HG02840 (cell line): ENCODE results near the gene ZNF330.
"Not testable (repeated sequence)": the region's sequence is repeated elsewhere in the genome, so short reads cannot be mapped to it uniquely, and the experiment has no call there.

Source experiments
- ATAC-seq: cut with Tn5 transposase; IDR thresholded peaks from one replicate; pipeline ENCODE4 v1.9.1; 2021; ENCODE audit warnings: mild to moderate bottlenecking, moderate library complexity, moderate number of reproducible peaks; ENCODE audit not compliant: unreplicated experiment, low FRiP score

ZNF330 gene

DNA sequence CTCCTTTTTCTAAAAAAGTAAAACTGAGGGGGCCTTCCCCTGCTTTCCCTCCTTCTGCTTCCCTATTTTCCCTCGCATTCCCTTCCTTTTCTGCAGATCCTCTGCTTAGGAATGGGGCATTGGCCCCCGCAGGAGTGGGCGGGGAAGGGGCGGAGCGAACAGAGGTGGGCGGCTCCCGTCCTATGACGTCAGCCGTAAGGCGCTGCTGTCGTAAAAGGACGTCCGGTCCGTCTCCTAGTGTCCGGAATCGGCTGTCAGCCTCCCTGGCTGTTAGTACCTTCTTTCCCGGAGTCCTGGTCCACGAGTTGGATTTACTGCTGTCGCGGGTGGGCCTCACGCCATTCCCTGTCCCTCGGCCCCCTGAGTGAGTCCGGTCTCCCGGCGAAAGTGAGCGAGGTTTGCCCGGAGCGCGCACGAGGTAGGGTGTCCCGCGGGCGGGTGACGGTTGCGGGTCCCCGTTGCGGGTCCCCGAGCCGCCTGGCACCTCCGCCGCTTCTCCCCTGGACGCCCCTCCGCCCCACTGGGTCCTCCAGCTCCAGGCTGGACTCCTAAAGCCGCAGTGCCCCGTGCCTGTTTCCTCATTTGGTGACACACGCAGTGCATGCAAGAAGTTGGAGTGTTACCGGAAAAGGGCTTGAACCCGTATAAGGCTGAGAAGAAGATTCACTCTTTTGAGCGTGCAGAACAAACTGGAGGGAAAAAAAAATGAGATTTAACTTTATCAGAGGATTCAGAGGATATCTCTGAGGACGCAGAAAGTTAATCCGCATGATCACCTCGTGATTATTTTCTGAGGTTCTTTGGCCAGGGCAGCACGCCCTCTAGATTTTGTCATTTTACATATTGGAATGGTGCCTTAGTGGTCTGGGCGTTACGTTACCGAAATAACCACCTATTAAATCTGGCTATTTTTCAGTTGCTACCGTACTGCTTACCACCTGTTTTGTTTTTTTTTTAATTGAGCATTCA lies at the start of gene ZNF330:
TSS of gene ZNF330 (plus strand) at position 205 of the 969 bp plus-strand sequence. CDS start 1,477 bp downstream, outside the sequence.
- ATAC-seq = peak; percentile 95

- no peak for ATAC-seq
Observed at GRCh38 chr4:141174457-141174856, 46.2 kb upstream of the ZNF330 start.

- ATAC-seq = no peak
Observed at GRCh38 chr4:141177171-141177570, 43.5 kb upstream of the ZNF330 start.

DNA sequence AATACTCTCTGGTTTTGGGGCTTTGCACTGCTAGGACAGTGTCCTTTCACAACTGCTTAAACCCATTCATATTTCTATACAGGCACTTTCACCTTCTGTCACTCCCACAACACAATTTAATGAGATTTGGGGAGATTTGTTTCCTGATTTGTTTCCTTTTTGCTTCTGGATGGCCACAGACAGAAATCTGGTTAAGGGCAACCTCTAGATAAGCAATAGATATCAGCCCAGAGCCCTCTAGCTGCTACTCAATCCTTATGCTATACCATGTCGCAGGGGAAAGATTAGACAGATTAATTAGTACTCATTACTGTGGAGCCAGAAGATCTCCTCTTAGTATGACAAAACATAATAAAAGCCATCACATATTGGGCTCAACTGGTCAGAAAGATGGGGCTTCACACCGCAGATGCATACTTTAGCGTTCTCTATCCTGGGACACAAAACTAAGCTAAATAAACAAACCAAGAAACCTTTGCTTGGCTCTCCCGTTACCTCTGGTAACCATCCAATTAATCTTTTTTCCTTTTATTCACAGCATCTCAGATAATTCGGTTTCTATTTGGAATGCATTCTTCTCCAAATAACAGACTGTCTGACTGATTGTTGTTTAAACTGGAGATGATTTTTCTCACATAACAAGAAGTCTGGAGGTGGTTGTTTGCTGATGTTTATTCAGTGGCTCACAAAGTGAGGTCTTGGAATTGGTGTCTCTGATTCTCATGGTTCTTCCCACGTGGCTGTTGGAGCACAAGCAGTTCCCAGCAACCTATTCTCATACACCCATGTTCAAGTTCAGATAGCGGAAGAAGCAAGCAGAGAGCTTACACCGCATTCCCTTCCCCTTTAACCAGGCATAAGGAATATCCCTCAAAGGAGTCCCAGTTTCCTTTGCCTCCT lies 41.0 kb upstream of the ZNF330 start:
- ATAC-seq = no peak

GRCh38 chr4:141180991-141181761 lies 39.5 kb upstream of the ZNF330 start:
- no peak for ATAC-seq

DNA sequence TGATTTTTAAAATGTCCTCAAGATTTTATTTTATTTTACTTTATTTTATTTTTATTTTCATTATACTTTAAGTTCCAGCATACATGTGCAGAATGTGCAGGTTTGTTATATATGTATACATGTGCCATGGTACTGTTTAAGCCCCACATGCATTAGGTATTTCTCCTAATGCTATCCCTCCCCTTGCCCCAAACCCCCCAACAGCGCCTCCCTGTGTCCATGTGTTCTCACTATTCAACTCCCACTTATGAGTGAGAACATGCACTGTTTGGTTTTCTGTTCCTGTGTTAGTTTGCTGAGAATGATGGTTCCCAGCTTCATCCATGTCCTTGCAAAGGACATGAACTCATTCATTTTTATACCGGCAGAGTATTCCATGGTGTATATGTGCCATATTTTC lies 37.2 kb upstream of the ZNF330 start:
- not testable (repeated sequence) for ATAC-seq

DNA sequence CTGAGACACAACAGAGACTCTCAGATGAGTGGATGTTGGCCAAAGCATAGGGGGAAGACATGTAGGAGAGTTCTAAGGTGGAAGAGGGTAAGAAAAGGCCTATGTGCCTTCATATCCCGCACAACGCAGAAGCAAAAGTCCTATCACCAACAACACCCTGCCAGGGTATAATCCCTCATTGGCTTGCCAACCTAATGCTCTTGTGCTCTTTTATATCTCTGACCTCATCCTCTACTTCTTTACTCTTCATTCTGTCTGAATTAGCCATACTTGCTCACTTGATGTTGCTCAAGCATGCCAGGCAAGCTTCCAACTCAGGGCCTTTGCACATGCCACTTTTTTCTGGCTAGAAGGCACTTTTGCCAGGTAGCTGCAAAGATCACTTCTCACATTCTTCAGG lies 28.1 kb upstream of the ZNF330 start:
- ATAC-seq = no peak

DNA sequence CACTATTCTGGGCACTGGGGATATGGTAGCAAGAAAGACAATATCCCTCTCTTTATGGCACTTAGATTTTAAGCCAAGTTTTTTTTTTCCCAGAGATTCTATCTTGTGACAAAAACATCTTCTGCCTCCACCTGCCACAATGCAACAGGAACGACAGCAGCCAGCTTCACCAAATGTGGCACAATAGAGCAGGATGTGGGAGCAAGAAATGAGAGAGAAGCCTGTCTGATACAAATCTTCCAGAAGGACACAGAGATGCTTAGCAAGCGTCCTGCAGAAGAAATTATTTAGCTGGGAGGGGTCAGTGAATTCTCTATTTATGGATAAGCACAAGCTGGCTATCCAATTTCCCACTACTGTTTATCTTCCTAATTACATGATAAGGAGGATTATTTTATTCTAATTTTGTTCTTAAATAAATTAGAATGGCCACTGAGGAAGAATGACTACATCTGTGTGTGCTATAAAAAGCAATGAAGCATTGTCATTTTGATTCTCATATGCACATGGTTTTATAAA lies 27.1 kb upstream of the ZNF330 start:
- no peak for ATAC-seq

- ATAC-seq = no peak
Observed at GRCh38 chr4:141195095-141195707, 25.5 kb upstream of the ZNF330 start.

DNA sequence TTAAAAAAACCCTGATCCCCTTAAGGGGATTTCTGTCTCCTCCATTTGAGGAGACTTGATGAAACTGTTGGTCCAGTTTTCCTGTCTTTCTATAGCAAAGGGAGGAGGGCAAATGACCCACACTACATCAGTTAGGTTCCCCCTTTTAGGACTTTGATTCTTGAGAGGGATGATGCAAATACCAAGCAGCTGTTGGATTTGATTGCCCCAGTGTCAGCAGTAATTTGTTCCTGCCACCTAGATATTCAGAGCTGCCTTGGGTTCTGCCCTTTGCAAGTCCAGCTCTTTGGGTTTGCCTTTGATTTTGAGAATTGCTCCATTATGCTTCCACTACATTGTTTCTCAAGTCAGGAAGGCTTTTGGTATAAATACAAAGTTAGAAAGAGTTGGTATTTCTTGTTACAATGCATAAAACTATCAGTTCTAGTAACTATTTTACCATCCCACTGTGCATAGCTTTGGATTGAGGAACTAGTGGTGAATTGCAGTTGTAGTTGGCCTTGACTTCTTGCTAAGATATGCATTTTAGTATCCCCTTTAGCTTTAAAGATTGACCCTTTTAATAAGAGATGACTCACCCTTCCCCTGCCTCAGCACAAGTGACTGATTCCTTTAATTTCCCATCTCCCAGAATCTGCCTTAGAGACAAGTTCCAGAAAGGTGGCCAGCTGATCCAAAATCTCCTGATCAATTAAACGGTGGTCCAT lies 24.3 kb upstream of the ZNF330 start:
- ATAC-seq = no peak

DNA sequence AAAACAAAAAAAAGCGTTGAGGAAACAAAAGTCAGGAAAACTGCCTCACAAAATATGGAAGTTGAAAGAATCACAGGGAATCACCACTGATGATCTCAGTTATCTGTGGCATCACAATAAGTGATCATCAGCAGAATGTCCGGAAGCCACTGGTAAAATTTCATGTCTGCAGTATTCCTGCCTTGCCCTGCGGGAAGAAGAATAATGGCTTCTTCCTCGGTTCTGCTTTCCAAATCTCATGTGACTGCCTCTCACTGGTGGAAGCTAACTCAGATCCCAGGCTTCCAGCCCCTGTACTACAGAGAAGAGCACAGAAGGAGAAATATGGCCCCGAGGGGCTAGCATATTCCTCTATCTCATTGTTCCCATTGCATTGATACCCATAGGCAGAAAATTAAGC lies 12.7 kb upstream of the ZNF330 start:
- no peak for ATAC-seq

GRCh38 chr4:141210168-141210567 lies 10.5 kb upstream of the ZNF330 start:
- no peak for ATAC-seq

GRCh38 chr4:141213550-141213991 lies 7.1 kb upstream of the ZNF330 start:
- no peak for ATAC-seq

GRCh38 chr4:141215030-141215429 lies 5.7 kb upstream of the ZNF330 start:
- no peak for ATAC-seq

GRCh38 chr4:141216002-141216761 lies 4.5 kb upstream of the ZNF330 start:
- ATAC-seq = no peak

DNA sequence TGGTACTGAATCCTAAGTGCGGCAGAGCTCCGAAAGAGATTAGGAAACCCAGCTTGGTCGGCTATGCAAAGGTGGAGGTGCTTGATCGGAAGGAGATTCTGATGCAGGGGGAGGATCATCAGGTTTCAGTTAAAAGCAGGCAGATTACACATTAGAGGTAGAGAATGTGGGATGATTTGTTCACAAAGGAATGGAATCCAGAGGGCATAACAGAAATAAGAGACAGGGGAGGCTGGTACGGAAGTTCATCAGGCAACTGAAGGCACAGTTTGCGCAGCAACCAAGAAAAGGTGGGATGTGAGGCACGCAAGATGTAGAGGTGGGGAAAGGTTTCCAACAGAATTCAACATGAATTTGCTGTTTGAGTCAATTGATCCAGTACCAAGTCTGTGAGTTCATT lies 424 bp upstream of the ZNF330 start:
- peak; percentile 1 for ATAC-seq

DNA sequence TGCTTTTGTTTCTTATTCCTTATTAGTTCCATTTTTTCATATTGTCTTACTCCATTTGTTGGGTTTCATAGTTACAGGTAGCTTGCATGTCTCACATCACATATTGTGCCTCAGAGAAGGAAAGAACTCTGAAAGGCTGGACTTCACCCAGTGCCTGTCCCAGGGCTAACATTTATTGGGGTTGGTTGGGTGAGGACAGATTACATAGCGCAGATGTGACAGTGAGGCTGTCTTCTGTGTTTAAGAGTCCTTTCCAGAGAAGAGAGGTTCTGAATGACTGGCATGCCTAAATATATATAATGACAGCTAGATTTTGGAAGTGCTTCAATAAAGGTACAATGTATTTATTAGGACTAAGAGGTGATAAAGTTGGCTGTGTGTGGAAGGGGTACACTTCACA lies 2.7 kb downstream of the ZNF330 start:
- no peak for ATAC-seq

DNA sequence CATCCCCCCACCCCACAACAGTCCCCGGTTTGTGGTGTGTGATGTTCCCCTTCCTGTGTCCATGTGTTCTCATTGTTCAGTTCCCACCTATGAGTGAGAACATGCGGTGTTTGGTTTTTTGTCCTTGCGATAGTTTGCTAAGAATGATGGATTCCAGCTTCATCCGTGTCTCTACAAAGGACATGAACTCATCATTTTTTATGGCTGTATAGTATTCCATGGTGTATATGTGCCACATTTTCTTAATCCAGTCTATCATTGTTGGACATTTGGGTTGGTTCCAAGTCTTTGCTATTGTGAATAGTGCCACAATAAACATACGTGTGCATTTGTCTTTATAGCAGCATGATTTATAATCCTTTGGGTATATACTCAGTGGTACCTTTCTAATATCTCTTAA lies 6.6 kb downstream of the ZNF330 start:
- ATAC-seq = not testable (repeated sequence)
